GM21737 (cell line): ENCODE data around the gene NOL8.

Source experiments
- ATAC-seq: cut with Tn5 transposase; IDR thresholded peaks from one replicate; pipeline ENCODE4 v1.9.1; 2021; ENCODE audit warnings: mild to moderate bottlenecking, moderate library complexity; ENCODE audit not compliant: unreplicated experiment

NOL8 gene

GRCh38 chr9:92270511-92270910, 54.6 kb downstream of the NOL8 start:
- ATAC-seq = no peak

GRCh38 chr9:92266486-92266885, 58.7 kb downstream of the NOL8 start:
- ATAC-seq = no peak

- no peak for ATAC-seq
Measured at GRCh38 chr9:92265154-92265553, 60.0 kb downstream of the NOL8 start.

GRCh38 chr9:92263131-92263530, 62.0 kb downstream of the NOL8 start:
- ATAC-seq = no peak

- no peak for ATAC-seq
Measured at GRCh38 chr9:92257327-92257726, 67.8 kb downstream of the NOL8 start.

GRCh38 chr9:92254381-92255337, 70.5 kb downstream of the NOL8 start:
- ATAC-seq = no peak

GRCh38 chr9:92253656-92254055, 71.5 kb downstream of the NOL8 start:
- no peak for ATAC-seq

- no peak for ATAC-seq
Measured at GRCh38 chr9:92247981-92248380, 77.2 kb downstream of the NOL8 start.
